HFF-Myc (cell line): ENCODE data around the gene ZXDC.

Experiments
- DNase-seq: peaks from one replicate; pipeline ENCODE4 v3.0.0-alpha.2; 2011; ENCODE audit warnings: low read depth; ENCODE audit errors: extremely low read depth
- H3K4me3 ChIP-seq: replicated peaks from 2 replicates; pipeline ENCODE4 v1.5.1; 2011; ENCODE audit warnings: low read depth, mild to moderate bottlenecking, control low read depth, low read length
- TF ChIP-seq, protein P1 (sequence below): IDR thresholded peaks from 2 replicates; pipeline ENCODE4 v1.5.1; 2012; ENCODE audit warnings: mild to moderate bottlenecking, low read depth, low read length, control low read depth; ENCODE audit errors: missing control alignments

Gene ZXDC

DNA sequence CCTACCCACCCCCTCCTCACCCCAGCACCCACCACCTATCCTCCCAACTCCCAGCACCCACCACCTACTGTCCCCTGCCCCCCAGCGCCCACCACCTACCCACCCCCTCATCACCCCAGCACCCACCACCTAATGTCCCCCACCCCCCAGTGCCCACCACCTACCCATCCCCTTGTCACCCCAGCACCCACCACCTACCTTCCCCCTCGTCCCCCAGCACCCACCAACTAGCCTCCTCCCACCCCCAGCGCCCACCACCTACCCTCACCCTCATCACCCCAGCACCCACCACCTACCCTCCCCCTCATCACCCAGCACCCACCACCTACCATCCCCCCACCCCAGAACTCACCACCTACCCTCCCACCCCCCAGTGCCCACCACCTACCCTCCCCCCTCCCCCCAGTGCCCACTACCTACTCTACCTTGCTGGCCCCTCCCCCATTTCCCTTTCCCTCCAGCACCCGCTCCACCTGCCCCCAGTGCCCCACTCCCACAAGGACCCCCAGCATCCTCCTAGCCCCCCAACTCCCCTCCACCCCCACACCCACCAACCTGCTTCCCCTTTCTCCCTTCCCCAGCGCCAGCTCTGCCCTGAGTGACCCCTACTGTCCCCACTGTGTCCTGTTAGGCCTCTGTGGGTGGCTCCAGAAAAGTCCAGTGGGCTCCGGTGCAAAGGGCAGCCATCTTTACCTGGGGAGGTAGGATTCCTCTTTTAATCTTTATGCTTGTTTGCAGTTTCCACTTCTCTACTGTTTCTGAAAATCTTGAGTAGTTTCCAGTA, 40.7 kb upstream of the ZXDC start:
- no peak overlapping the region for H3K4me3 ChIP-seq
- no peak for DNase-seq
- TF ChIP-seq, protein P1, sequence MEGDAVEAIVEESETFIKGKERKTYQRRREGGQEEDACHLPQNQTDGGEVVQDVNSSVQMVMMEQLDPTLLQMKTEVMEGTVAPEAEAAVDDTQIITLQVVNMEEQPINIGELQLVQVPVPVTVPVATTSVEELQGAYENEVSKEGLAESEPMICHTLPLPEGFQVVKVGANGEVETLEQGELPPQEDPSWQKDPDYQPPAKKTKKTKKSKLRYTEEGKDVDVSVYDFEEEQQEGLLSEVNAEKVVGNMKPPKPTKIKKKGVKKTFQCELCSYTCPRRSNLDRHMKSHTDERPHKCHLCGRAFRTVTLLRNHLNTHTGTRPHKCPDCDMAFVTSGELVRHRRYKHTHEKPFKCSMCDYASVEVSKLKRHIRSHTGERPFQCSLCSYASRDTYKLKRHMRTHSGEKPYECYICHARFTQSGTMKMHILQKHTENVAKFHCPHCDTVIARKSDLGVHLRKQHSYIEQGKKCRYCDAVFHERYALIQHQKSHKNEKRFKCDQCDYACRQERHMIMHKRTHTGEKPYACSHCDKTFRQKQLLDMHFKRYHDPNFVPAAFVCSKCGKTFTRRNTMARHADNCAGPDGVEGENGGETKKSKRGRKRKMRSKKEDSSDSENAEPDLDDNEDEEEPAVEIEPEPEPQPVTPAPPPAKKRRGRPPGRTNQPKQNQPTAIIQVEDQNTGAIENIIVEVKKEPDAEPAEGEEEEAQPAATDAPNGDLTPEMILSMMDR, result no peak

DNA sequence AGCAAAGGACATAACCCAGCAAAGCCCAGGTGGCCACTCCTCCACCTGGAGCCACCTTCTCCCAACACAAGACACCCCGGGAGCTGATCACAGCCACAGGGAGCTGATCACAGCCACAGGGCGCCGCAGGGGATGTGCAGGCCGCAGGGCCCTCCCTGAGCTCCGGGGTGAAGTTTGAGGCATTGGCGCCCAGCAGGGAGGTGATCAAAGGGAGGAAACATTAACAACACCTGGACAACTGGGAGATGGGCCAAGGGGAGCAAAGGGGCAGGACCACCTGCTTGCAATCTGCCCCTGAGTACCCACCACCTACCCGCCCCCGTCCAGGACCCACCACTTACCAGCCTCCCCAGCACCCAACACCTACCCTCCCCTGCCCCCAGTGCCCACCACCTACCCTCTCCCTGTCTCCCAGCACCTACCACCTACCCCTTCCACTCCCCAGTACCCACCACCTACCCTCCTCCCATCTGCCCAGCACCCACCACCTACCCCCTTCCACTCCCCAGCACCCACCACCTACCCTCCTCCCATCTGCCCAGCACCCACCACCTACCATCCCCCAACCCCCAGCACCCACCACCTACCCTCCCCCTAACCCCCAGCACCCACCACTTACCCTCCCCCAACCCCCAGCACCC, 39.5 kb upstream of the ZXDC start:
- TF ChIP-seq, protein P1, result no peak
- H3K4me3 ChIP-seq, result no peak overlapping the region
- DNase-seq, result no peak

DNA sequence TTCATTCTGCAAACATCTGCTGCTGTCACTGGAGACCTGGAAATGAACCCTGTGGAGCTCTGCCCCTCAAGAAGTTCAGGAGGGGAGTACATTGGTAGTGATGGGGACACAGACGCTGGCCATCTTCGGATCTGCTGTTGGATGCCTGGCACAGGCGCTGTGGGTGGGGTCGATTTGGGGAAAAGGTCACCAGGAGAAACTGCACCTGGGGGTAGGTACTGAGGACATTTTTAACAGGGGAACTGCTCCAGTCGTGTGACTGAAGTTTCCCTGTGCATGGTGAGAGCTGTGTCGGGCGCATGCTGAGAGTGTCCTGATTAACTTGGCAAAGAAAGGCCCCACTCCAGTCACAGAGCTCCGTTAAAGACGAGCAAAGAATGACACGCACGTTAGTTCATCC, 38.5 kb upstream of the ZXDC start:
- DNase-seq, result no peak
- H3K4me3 ChIP-seq, result no peak overlapping the region
- TF ChIP-seq, protein P1, result no peak

DNA sequence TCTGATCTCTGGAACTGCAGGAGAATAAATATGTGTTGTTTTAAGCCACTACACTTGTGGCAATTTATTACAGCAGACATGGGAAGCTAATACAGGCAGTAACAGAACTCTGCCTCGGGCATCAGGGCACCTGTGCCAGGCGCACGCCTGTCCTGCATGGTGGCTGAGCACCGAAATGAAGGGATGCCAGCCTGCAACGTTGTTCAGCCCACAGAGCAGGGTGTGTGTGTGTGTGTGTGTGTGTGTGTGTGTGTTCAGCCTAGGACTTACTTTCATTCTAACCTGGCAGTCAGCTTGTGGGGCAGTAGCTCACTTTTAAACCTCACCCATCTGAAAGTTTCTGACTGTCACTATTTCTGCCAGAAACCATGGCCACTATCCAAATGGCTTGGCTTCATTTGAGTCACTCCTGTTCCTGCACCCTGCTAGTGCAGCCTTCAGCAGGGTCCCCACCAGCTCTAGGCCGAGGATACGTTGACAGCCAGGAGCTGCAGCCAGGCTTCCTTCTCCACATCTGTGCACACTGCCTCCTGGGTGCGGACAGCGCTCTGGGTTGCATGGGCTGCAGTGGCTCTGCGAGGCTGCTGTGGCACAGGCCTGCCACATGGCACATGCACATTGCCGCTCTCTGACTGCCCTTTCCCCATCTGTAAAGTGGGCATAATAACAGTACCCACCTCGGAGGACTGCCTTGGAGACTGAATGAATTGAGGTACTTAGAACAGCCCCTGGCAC, 37.4 kb upstream of the ZXDC start:
- TF ChIP-seq, protein P1, result no peak
- H3K4me3 ChIP-seq, result no peak overlapping the region
- DNase-seq, result no peak

DNA sequence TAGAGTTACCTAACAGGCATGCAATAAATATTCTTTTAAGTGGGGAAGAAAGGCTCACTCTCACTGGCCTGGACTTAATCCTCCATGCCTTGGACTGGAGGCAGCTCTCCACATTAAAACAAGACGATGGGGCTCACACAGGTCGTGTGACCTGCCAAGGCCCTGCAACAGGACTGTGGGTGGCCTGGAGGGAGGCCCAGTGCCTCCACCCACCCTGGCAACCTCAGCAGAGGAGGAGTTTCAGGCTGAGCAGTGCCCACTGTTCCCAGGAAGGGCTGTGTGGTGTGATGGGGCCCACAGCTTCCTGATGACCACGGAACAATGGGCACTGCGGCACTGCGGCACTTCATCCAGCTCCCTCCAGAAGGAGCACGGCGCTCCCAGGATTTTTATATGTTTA, 36.3 kb upstream of the ZXDC start:
- no peak overlapping the region for H3K4me3 ChIP-seq
- TF ChIP-seq, protein P1, result no peak
- no peak for DNase-seq

DNA sequence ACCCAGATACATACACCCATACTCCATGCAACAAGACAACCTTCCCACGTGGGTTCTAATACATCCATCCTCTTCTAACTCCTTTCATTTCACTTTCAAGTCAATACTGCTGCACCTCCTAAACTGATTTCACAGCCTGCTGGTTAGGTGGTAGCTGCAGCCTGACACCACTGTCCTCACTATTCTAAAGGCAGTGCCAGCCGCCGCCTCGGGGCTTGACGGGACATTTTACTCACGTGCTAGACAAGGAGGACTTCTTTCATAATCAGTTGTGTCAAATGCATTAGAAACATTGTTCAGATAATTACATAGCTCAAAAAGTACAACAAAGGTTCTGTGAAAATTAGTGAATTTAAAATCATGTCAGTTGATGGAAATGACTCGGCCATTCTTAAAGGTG, 35.6 kb upstream of the ZXDC start:
- H3K4me3 ChIP-seq, result no peak overlapping the region
- TF ChIP-seq, protein P1, result no peak
- DNase-seq, result no peak
